GM21360 (cell line): Measurements from ENCODE around the gene SEC23B.
A peak's percentile ranks its signal among the peaks of the same experiment; 100 is the strongest.
"Not testable (repeated sequence)": the region's sequence is repeated elsewhere in the genome, so short reads cannot be mapped to it uniquely, and the experiment has no call there.

Experiments
- ATAC-seq: cut with Tn5 transposase; IDR thresholded peaks from one replicate; pipeline ENCODE4 v1.9.1; 2021; ENCODE audit warnings: mild to moderate bottlenecking, moderate library complexity; ENCODE audit not compliant: unreplicated experiment

Gene SEC23B

DNA sequence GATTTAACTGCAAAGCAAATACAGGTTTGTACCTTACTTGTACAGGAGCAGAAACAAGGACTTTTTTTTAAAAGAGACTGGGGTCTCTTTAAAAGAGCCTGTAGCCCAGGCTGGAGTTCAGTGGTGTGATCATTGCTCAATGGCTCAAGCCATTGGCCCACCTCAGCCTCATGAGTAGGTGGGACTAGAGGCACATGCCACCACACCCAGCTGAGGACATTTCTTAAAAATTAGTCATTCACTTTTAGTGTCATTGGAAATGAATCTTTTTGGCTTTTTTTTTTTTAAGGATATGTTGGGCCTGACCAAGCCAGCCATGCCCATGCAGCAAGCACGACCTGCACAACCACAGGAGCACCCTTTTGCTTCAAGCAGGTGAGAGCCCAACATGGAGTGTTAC lies 16.9 kb downstream of the SEC23B start:
- no peak for ATAC-seq

- not testable (repeated sequence) for ATAC-seq
Measured at GRCh38 chr20:18526761-18527160, 19.0 kb downstream of the SEC23B start.

DNA sequence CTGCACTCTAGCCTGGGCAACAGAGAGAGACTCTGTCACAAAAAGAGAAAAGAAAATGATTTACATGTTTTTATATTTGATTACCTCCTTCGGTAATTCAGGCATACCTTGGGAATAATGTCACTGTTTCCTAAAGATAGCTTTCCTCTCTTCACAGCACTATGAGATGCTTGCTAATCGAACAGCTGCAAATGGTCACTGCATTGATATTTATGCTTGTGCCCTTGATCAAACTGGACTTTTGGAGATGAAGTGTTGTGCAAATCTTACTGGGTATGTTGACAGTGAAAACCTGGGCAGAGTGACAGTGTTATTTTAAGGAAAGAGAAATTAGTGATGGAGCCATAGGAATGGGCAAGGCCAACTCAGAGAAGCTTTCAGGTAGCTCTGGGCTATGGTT lies 19.6 kb downstream of the SEC23B start:
- no peak for ATAC-seq

GRCh38 chr20:18527836-18528235 lies 20.1 kb downstream of the SEC23B start:
- ATAC-seq: no peak

DNA sequence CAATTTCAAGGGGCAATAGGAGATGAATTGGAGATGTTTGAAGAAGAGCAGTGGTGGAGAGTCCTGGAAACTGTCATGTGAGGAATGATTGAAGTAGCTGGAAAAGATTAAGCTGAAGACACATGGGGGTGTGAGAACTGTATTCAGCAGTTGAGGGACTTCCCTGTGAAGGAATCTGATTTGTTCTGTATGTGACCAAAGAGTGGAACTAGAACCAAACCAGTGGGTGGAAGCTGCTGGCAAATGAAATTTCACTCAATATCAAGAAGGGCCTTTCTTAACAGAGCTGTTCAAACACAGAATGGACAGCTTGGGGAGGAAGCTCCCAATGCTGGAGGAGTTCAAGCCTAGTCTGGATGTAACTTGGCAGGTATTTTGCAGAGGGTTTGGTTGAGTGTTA lies 21.3 kb downstream of the SEC23B start:
- ATAC-seq: no peak

DNA sequence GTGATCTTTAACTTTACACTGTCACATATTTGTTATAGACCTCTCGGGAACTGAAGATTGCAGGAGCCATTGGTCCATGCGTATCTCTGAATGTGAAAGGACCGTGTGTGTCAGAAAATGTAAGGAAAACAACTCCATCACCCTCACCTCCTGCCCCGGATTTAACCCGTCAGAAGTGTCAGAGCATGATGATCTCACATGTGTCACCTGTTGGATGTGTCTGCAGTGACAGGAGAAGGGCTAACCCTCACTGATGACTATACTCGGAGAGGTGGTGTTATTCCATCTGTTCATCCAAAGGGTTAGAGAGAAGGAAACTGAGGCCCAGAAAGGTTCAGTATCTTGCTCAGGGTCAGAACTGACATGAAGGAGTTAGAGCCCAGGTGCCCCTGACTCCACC lies 24.9 kb downstream of the SEC23B start:
- ATAC-seq: no peak

DNA sequence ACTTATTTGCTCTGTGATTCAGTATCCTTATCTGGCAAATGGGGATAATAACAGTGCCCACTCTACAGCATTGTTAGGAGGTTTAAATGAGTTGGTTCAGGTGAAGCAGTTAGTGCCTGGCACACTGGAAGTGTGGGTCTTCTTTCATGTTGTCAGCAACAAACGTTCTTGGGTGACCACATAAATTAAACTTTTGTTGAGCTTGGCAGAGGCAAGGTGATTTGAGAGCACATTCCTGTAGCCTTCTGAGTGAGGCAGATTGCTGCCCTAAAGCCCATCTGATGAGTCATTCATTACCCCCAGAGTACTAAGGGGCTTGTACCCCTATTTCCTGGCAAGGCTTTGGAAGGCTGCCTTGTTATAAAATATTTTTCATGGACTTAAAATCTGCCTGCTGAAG lies 25.8 kb downstream of the SEC23B start:
- no peak for ATAC-seq

- ATAC-seq: no peak
Measured at GRCh38 chr20:18533978-18534644, 26.4 kb downstream of the SEC23B start.

DNA sequence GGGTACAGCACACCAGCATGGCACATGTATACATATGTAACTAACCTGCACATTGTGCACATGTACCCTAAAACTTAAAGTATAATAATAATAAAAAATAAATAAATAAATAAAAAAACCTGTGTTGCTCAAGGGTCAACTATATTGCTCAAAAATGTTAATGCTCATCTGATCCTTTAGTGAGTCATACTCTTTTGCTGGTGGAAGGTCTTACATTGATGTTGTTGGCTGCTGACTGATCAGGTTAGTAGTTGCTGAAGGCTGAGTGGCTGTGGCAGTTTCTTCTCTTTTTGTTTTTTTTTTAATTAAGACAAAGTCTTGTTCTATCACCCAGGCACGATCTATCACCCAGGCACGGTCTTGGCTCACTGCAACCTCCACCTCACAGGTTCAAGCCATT lies 29.9 kb downstream of the SEC23B start:
- ATAC-seq: no peak

DNA sequence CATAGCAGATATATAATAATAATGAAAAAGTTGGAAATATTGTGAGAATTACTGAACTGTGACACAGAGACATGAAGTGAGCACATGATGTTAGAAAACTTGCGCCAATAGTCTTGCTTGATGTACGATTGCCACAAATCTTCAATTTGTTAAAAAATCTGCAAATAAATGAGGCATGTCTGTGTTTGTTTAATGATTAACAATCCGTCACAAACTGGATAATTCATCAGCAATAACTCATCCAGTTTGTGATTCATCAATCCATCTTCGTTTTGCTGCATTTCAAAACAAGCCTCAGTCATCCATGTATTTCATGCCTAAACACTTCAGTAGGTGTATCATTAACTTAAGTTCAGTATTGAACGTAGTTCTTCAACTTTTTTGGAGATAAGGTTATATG lies 34.0 kb downstream of the SEC23B start:
- ATAC-seq: no peak

- no peak for ATAC-seq
Measured at GRCh38 chr20:18543216-18543615, 35.5 kb downstream of the SEC23B start.

DNA sequence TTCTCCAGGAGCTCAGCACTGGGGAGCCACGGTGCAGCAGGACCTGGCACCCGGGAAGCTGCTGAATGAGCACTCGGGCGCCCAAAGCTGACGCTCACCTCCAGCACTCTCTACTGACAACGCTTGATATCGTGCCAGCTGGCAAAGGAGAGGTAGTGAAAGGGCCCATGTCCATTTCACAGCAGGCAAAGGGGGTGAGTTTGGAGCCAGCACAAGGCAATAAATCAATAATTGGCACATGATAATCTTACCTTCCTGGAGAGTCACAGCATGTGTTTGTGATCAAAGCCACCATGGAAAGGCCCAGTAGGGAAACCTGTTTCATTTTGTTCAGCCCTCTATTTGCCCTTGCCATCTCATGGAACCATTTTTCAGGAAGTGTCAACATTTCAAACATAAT lies 36.2 kb downstream of the SEC23B start:
- ATAC-seq: no peak

GRCh38 chr20:18545566-18545965 lies 37.8 kb downstream of the SEC23B start:
- no peak for ATAC-seq

DNA sequence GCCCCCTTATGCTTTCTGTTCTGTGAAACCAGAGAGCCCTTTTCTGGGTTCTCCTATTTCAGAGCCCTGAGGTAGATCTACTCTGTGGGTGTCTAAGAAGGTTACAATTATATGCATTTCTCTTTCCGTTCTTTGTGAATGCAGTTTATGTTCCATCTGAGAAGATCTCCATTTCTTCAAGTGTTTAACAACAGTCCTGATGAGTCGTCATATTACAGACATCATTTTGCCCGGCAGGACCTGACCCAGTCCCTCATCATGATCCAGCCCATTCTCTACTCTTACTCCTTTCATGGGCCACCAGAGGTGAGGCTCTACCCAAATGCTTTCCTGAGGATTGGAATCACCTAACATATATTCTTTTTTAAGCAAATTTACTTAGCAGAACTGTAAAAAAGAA lies 40.7 kb downstream of the SEC23B start:
- ATAC-seq: no peak

DNA sequence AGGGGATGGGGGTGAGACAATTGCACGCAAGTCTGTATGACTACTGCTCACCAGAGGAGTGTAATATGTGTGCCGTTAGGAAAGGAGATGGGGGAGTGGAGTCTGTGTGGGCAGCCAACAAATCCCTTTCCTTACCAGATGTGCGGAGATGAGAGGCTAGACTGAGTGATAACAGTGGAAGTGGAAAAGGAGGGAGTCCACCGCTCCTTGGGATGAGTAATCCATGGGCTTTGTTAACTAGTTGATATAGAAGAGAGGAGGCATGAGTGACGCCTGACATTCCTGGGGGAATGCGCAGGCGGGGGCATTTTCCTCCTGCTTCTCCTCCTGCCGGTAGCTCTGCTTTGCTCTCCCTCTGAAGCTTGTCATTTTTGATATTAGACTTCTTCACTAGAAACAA lies 46.0 kb downstream of the SEC23B start:
- no peak for ATAC-seq

GRCh38 chr20:18566892-18567738 lies 59.4 kb downstream of the SEC23B start, which contains the start of gene SMIM26:
SMIM26 (plus strand) TSS chr20:18567432; CDS start chr20:18567479, 47 bp downstream.
- peak; percentile 99 for ATAC-seq

DNA sequence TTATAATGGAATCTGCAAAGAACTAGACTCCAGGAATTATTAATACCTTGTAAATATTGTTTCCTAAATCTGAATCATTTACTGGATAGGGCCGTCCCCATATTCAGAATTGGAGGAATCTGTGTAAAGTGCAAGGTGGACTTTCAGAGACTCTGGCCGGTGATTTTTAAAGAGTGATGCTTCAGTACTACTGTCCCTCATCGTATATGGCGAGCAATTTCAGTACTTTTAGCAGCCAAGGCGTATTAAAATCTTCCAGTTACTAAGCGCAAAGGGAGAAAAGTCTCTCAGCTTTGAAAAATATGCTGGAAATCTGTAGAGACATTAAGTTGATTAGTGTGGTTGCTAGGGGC lies 60.0 kb downstream of the SEC23B start:
- ATAC-seq: peak; percentile 13

DNA sequence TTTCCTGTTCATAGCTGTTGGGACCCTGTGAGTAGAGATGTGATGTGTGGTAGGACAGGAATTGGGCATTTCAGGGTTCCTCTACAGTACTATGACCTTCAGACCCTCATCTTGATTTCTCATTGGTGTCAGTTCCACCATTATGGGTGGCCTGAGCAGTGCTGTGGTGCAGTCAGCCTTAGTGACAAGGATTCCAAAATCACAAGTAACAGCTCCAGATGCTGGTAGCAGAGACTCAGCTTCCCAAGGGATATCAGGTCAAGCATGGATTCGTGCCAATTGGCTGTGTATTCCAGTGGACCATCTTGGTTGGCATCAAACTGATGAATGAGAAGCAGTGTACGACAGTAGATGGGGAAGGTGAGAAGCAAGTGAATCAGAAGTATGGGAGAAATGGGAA lies 63.3 kb downstream of the SEC23B start:
- no peak for ATAC-seq

DNA sequence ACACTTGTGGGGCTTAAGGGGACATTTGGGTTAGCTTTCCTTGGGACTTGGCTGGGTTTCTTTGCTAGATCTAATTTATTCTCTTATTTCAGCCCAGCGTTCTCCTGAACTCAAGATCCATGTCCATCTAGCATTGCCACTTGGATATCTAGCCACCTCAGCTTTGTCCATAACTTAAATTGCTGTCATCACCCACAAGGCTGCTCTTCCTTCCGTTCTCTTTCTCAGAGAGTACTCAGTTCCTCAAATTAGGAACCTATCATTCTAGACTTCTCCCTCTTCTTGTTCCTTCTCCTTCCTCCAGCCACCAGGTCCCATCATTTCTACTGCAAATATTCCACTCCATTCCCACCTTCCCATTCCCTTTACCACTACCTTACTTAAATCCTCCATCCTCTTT lies 63.8 kb downstream of the SEC23B start:
- no peak for ATAC-seq

DNA sequence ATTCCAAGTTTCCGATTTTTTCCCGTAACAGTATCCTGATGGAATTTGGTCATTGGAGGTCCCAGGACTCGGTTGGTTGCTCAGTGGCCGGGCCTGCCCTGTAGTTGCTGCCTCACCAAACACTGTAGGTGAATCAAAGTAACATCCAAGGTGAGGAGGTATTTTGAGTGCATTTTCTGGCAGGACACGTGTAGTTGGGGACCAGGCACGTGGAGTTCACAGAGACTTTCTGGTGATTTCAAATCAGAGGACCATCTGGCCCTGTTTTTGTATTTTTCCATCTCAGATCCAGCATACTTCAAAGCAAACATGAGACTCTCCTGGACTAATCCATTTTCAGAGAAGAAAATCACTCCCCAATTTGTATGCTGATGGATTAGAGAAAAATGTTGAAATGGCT lies 70.2 kb downstream of the SEC23B start:
- no peak for ATAC-seq

- no peak for ATAC-seq
Measured at GRCh38 chr20:18578581-18578980, 70.8 kb downstream of the SEC23B start.

DNA sequence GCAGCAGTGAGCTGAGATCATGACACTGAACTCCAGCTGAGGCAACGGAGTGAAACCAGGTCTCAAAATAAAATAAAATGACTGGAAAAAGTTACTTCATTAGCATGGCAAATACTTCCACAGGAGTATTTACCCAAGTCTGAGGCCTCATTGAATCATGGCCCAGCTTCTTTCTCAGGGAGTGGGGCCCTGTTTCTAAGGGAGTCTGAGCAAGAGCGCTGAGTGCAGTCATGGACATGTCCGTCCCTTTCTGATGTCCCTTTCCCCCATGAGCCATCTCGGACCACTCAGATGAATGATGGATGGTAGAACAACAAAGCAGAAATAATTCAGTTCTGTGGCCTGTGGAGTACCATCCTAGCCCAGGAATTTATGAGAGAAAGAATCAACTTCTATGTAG lies 72.3 kb downstream of the SEC23B start:
- ATAC-seq: no peak
